WI38 (cell line): Measurements from ENCODE around the gene FBXW7.
"Not testable (repeated sequence)": the region's sequence is repeated elsewhere in the genome, so short reads cannot be mapped to it uniquely, and the experiment has no call there.

ENCODE experiments used
- H3K4me3 ChIP-seq: 2 replicates; pipeline ENCODE4 v1.5.1; 2011; ENCODE audit warnings: low read depth, mild to moderate bottlenecking, control low read depth, low read length
- TF ChIP-seq, protein P1 (sequence below): IDR thresholded peaks from 2 replicates; pipeline ENCODE4 v1.5.1; 2012; ENCODE audit warnings: low read depth, mild to moderate bottlenecking, control low read depth, low read length

Gene FBXW7

DNA sequence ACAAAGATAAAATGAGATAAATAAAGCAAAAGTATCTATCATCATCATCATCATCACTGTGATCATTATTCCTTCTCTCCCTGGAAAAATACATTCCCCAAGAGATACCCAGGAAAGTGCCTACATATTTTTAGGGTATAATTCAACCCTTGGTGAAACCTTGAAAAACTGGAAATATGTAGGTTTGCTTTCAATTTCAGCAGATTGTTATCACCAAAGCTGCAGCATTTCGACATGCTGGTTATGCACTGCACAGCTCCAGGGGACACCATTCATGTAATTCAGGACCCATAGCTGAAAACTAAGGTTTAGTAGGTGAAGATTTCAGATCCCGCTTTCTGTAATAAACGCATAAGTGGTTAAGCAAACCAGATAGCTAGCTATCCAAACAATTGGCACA is 28.4 kb upstream of the FBXW7 start:
- H3K4me3 ChIP-seq, result no peak overlapping the region
- TF ChIP-seq, protein P1, sequence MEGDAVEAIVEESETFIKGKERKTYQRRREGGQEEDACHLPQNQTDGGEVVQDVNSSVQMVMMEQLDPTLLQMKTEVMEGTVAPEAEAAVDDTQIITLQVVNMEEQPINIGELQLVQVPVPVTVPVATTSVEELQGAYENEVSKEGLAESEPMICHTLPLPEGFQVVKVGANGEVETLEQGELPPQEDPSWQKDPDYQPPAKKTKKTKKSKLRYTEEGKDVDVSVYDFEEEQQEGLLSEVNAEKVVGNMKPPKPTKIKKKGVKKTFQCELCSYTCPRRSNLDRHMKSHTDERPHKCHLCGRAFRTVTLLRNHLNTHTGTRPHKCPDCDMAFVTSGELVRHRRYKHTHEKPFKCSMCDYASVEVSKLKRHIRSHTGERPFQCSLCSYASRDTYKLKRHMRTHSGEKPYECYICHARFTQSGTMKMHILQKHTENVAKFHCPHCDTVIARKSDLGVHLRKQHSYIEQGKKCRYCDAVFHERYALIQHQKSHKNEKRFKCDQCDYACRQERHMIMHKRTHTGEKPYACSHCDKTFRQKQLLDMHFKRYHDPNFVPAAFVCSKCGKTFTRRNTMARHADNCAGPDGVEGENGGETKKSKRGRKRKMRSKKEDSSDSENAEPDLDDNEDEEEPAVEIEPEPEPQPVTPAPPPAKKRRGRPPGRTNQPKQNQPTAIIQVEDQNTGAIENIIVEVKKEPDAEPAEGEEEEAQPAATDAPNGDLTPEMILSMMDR, result no peak

DNA sequence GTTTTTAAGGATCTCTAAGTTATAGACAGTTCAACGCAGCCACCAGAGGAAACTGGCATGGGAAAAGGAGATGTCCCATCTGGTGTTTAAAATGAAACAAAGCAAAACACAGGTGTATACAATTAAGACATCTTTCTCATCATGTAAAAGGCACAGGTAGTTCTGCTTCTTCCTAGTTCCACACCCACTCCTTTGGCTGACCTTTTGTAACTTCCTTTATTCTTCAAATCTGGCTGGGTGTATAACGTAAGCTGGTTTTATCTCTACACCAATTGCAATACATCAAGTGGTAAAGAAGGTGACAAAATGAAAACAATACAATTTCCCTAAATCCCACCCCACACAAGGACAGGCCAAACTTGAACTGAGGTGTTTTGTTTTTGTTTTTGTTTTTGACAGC is 27.3 kb upstream of the FBXW7 start:
- TF ChIP-seq, protein P1, result no peak
- no peak overlapping the region for H3K4me3 ChIP-seq

DNA sequence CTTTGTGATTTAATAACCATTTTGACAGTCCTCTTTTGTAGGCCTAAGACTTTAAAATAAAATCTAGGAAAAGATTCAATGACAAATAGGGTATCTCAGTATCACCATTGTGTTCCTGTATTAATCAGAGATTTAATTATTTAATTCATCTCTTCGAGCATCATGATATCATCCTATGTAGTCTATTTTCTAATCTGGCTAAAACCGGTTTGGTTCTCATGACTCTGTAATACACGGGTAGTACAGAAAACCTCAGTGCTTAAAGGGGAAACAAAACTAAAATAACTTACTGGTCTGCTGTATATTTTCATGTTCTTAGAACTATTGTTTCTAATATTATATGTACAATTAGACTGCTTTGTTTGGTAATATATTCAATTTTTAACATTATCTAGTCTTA is 23.7 kb upstream of the FBXW7 start:
- H3K4me3 ChIP-seq, result no peak overlapping the region

DNA sequence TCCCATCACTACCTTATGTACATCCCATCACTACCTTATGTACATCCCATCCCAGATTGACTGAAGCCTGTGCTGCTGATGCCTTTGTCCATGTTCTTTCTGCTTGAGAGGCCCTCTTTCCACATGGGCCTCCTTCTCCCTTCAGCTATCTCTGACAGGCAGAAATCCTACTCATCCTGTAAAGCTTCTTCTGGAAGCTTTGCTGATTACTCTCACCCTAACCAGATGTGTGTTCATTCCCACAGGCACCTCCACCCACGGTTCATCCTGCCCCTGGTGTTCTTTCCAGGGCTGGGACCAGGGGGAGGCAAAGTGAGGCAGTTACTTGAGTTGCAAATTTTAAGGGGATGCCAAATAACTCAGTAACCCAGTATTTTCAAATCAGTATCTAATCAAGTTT is 22.5 kb upstream of the FBXW7 start:
- TF ChIP-seq, protein P1, result no peak
- no peak overlapping the region for H3K4me3 ChIP-seq

More for the DNA sequence above, 23.7 kb upstream of the FBXW7 start:
- TF ChIP-seq, protein P1, result no peak

DNA sequence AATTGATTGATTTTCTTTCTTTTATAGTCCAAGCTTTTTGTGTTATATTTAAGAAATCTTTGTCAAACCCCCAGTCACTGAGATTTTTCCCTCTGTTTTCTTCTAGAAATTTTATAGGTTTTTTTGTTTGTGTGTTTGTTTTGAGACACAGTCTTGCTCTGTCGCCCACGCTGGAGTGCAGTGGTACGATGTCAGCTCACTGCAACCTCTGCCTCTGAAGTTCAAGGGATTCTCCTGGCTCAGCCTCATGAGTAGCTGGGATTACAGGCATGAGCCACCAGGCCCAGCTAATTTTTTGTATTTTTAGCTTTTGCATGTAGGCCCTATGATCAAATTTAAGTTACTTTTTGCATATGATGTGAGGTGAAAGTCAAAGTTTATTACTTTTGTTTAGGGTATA is 20.9 kb upstream of the FBXW7 start:
- TF ChIP-seq, protein P1, result no peak
- H3K4me3 ChIP-seq, result no peak overlapping the region

DNA sequence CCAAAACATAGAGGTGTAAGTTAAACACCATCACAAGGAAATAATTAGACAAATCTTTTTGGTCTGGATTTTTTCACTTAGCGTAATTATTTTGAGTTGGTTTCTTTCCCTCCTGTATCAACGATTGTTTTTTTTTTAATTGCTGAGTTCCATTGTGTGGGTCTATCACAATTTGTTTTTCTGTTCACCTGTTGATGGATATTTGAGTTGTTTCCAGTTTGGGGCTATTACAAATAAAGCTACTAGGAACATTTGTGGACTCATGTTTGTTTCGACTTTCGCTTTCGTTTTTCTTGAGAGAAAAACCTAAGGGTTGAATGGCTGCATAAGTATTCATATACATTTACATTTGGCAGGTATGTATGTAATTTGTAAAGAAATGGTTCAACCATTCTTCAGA is 20.4 kb upstream of the FBXW7 start:
- TF ChIP-seq, protein P1, result no peak
- peak overlapping the region; percentile 27 for H3K4me3 ChIP-seq

DNA sequence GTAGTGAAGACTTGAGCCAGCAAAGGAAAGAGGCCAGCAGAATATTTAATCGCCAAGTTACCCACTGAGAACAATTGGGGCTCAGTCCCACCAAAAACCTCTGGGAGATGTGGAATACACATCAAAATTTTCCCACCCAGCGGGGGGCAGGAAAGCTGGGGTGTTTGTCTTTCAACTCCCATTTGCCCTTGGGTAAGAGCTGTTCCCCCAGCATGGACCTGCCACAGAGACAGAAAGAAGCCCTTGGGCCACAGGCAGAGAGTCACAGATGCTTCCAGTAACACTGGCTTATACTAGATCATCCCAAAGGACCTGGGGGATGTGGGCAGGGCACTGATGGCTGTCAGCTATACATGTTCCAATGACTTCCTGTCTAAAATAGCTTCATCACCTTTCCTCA is 18.9 kb upstream of the FBXW7 start:
- H3K4me3 ChIP-seq, result no peak overlapping the region
- TF ChIP-seq, protein P1, result no peak

DNA sequence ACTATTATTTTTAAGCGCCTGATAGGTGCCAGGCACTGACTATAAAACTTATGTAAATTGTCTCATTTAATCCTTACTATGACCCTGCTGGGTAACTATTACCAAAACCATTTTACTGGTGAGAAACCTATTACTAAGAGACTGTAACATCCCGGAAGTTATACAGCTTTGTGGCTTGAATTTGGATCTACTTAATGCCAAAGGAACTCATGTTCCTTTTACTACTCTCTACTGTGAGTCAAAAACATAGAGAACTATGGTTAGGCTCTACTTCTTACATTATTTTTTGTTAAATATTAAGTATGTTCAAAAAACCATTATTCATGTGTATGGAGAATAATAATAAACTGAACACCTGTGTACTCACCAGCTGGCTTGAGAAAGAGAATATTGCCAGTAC is 14.8 kb upstream of the FBXW7 start:
- H3K4me3 ChIP-seq, result not testable (repeated sequence)
